H9 (cell line): Measurements from ENCODE around the gene ZMYND11. TPM values are rescaled to one million over a fixed set of nuclear protein-coding genes. Genes with fewer than 3 reads are reported as not detected.

ENCODE experiments used
- DNase-seq: peaks from one replicate; pipeline ENCODE4 v3.0.0-alpha.2; 2017
- H2AFZ ChIP-seq: one replicate; pipeline ENCODE4 v1.6.1; 2013; ENCODE audit warnings: mild to moderate bottlenecking, low read length, control low read depth, moderate library complexity
- H2AK5ac ChIP-seq: 2 replicates; pipeline ENCODE4 v1.6.1; 2013; ENCODE audit warnings: low read length, control low read depth, mixed read lengths; ENCODE audit not compliant: insufficient read length
- H2BK120ac ChIP-seq: one replicate; pipeline ENCODE4 v1.6.1; 2013; ENCODE audit warnings: low read depth, mild to moderate bottlenecking, low read length, control low read depth, inconsistent platforms; ENCODE audit not compliant: poor library complexity, severe bottlenecking
- H2BK12ac ChIP-seq: 2 replicates; pipeline ENCODE4 v1.6.1; 2013; ENCODE audit warnings: low read length, control low read depth, mixed read lengths, low read depth; ENCODE audit not compliant: insufficient read length
- H2BK15ac ChIP-seq: 2 replicates; pipeline ENCODE4 v1.6.1; 2013; ENCODE audit warnings: low read depth, low read length, control low read depth
- H2BK20ac ChIP-seq: one replicate; pipeline ENCODE4 v1.6.1; 2013; ENCODE audit warnings: low read depth, mild to moderate bottlenecking, low read length, control low read depth, inconsistent platforms; ENCODE audit not compliant: poor library complexity, severe bottlenecking
- H2BK5ac ChIP-seq: 2 replicates; pipeline ENCODE4 v1.6.1; 2013; ENCODE audit warnings: low read length, control low read depth, mixed read lengths; ENCODE audit not compliant: insufficient read length
- H3K14ac ChIP-seq: 2 replicates; pipeline ENCODE4 v1.6.1; 2013; ENCODE audit warnings: low read length, control low read depth; ENCODE audit not compliant: insufficient read depth
- H3K18ac ChIP-seq: 2 replicates; pipeline ENCODE4 v1.6.1; 2013; ENCODE audit warnings: low read depth, mild to moderate bottlenecking, mixed read lengths, low read length, control low read depth; ENCODE audit not compliant: insufficient read length
- H3K23ac ChIP-seq: 2 replicates; pipeline ENCODE4 v1.6.1; 2013; ENCODE audit warnings: low read length, control low read depth, mixed read lengths, low read depth; ENCODE audit not compliant: insufficient read length
- H3K23me2 ChIP-seq: 2 replicates; pipeline ENCODE4 v1.6.1; 2013; ENCODE audit warnings: low read depth, mild to moderate bottlenecking, mixed read lengths, low read length, control low read depth; ENCODE audit not compliant: insufficient read length, poor library complexity, severe bottlenecking
- H3K27ac ChIP-seq: 2 replicates; pipeline ENCODE4 v1.5.1; 2013; ENCODE audit warnings: low read length, control low read depth, mixed read lengths, low read depth; ENCODE audit not compliant: insufficient read length
- H3K27me3 ChIP-seq: 2 replicates; pipeline ENCODE4 v1.6.1; 2013; ENCODE audit warnings: low read length, control low read depth, inconsistent platforms; ENCODE audit not compliant: insufficient read depth
- H3K4ac ChIP-seq: 2 replicates; pipeline ENCODE4 v1.6.1; 2013; ENCODE audit warnings: low read depth, mild to moderate bottlenecking, control low read depth, inconsistent platforms, low read length, moderate library complexity
- H3K4me1 ChIP-seq: 2 replicates; pipeline ENCODE4 v1.6.1; 2013; ENCODE audit warnings: low read length, control low read depth, inconsistent platforms; ENCODE audit not compliant: insufficient read depth
- H3K4me2 ChIP-seq: 2 replicates; pipeline ENCODE4 v1.6.1; 2013; ENCODE audit warnings: low read length, control low read depth, mixed read lengths; ENCODE audit not compliant: insufficient read length, insufficient read depth
- H3K56ac ChIP-seq: 2 replicates; pipeline ENCODE4 v1.6.1; 2013; ENCODE audit warnings: low read depth, mild to moderate bottlenecking, mixed read lengths, low read length, control low read depth; ENCODE audit not compliant: insufficient read length
- H3K79me1 ChIP-seq: 2 replicates; pipeline ENCODE4 v1.6.1; 2013; ENCODE audit warnings: low read depth, mild to moderate bottlenecking, moderate library complexity, low read length, control low read depth, inconsistent platforms; ENCODE audit not compliant: insufficient read depth, poor library complexity, severe bottlenecking
- H3K79me2 ChIP-seq: 2 replicates; pipeline ENCODE4 v1.6.1; 2013; ENCODE audit warnings: low read length, control low read depth, inconsistent platforms; ENCODE audit not compliant: insufficient read depth
- H3K9ac ChIP-seq: 2 replicates; pipeline ENCODE4 v1.6.1; 2013; ENCODE audit warnings: low read length, control low read depth, mixed read lengths; ENCODE audit not compliant: insufficient read length; ENCODE audit errors: extremely low read depth
- H3K9me3 ChIP-seq: one replicate; pipeline ENCODE4 v1.6.1; 2013; ENCODE audit warnings: low read depth, low read length, inconsistent platforms; ENCODE audit not compliant: control insufficient read depth
- H3T11ph ChIP-seq: one replicate; pipeline ENCODE4 v1.6.1; 2013; ENCODE audit warnings: mild to moderate bottlenecking, low read length, control low read depth, inconsistent platforms
- H4K20me1 ChIP-seq: one replicate; pipeline ENCODE4 v1.6.1; 2013; ENCODE audit not compliant: control insufficient read depth, insufficient read length, insufficient read depth
- H4K5ac ChIP-seq: 2 replicates; pipeline ENCODE4 v1.6.1; 2013; ENCODE audit warnings: low read depth, mild to moderate bottlenecking, mixed read lengths, low read length, control low read depth; ENCODE audit not compliant: insufficient read length
- H4K8ac ChIP-seq: replicated peaks from 2 replicates; pipeline ENCODE4 v1.6.1; 2013; ENCODE audit warnings: low read length, control low read depth, mixed read lengths, low read depth; ENCODE audit not compliant: insufficient read length
- H4K91ac ChIP-seq: 2 replicates; pipeline ENCODE4 v1.6.1; 2013; ENCODE audit warnings: low read depth, mild to moderate bottlenecking, moderate library complexity, mixed read lengths, low read length, control low read depth; ENCODE audit not compliant: insufficient read length
- H3K27ac Mint-ChIP-seq, 3 experiments: 2 replicates in 2 of 3; 3 replicates in 1 of 3; pipeline ENCODE4 v1.8.0; 2020 to 2021; ENCODE audit warnings: mixed read lengths in 3 of 3, mild to moderate bottlenecking in 1 of 3, moderate library complexity in 1 of 3
- H3K27me3 Mint-ChIP-seq: 2 replicates; pipeline ENCODE4 v1.8.0; 2021; ENCODE audit warnings: low read depth, mild to moderate bottlenecking, moderate library complexity, mixed read lengths
- H3K36me3 Mint-ChIP-seq, 3 experiments: 2 replicates in 2 of 3; 3 replicates in 1 of 3; pipeline ENCODE4 v1.8.0; 2020 to 2021; ENCODE audit warnings: low read depth in 3 of 3, mixed read lengths in 3 of 3; ENCODE audit not compliant: insufficient read depth in 1 of 3
- H3K4me1 Mint-ChIP-seq, 2 experiments: 2 replicates each; pipeline ENCODE4 v1.8.0; 2020; ENCODE audit warnings: mixed read lengths in 2 of 2
- H3K4me3 Mint-ChIP-seq, 2 experiments: 2 replicates in 1 of 2; 3 replicates in 1 of 2; pipeline ENCODE4 v1.8.0; 2020 to 2021; ENCODE audit warnings: mild to moderate bottlenecking in 2 of 2, mixed read lengths in 2 of 2, moderate library complexity in 1 of 2
- H3K9me3 Mint-ChIP-seq, 2 experiments: 2 replicates in 1 of 2; 3 replicates in 1 of 2; pipeline ENCODE4 v1.8.0; 2020; ENCODE audit warnings: mild to moderate bottlenecking in 2 of 2, mixed read lengths in 2 of 2, moderate library complexity in 1 of 2
- CTCF ChIP-seq: fragments of 200-600 bp; sonication (generic); conservative IDR thresholded peaks from 3 replicates; pipeline ENCODE4 v1.8.0; 2021; ENCODE audit warnings: antibody characterized with exemption, mild to moderate bottlenecking
- WGBS: extraction: QIAGEN DNeasy Blood & Tissue Kit; methylation state at CpG from one replicate; pipeline ENCODE4 v1.1.7; 2013; ENCODE audit warnings: missing lambda C conversion rate, low lambda C conversion rate, mixed read lengths; ENCODE audit not compliant: insufficient read length; ENCODE audit errors: extremely low coverage; 5-methylcytosine and 5-hydroxymethylcytosine counted together
- total RNA-seq: library from RNA; stranded (reverse); gene quantifications from 2 replicates; pipeline ENCODE4 v1.2.1, GENCODE V29; 2021

ZMYND11 gene
- total RNA-seq, 1 experiment from 2014 or later: 33.7 TPM

- Histone ChIP-seq H3K9ac (no peak overlapping the region), H2AFZ (no peak overlapping the region), H3K79me1 (no peaks in the 10 kb centered on the region), H3K18ac (no peak overlapping the region), H3K14ac (no peak overlapping the region), H2AK5ac (no peak overlapping the region), H3K23me2 (no peaks in the 10 kb centered on the region), H3K4ac (no peak overlapping the region), H3T11ph (no peak overlapping the region), H2BK120ac (no peak overlapping the region), H3K79me2 (no peaks in the 10 kb centered on the region), H2BK20ac (no peak overlapping the region), H4K5ac (no peak overlapping the region), H2BK5ac (no peak overlapping the region), H4K20me1 (no peaks in the 10 kb centered on the region), H4K91ac (no peak overlapping the region), H3K56ac (no peak overlapping the region), H3K23ac (no peak overlapping the region), H4K8ac (no peak overlapping the region), H3K27ac (no peak overlapping the region), H3K9me3 (no peaks in the 10 kb centered on the region), H2BK15ac (no peak overlapping the region), H3K4me2 (no peak overlapping the region), H3K4me1 (no peaks in the 10 kb centered on the region), H3K27me3 (no peaks in the 10 kb centered on the region), H2BK12ac (no peak overlapping the region)
- H3K36me3 Mint-ChIP-seq: no peaks in the 10 kb centered on the region
- no CpG with 5 or more reads among the region's 4 CpGs for WGBS
- no peak overlapping the region for H3K4me3 Mint-ChIP-seq
- H3K4me1 Mint-ChIP-seq: no peaks in the 10 kb centered on the region
- DNase-seq: no peak
- no peak overlapping the region for H3K27ac Mint-ChIP-seq
- TF ChIP-seq CTCF: no peak
- H3K27me3 Mint-ChIP-seq: peaks cover 1% of the 10 kb centered on the region
- H3K9me3 Mint-ChIP-seq: peaks cover 2 to 41% of the 10 kb centered on the region in 2 experiments; a peak in 3 of 5 replicates
Observed at GRCh38 chr10:104416-104815, 30.8 kb upstream of the ZMYND11 start.
